ENCODE data around the gene ZBTB4.

Gene ZBTB4

DNA sequence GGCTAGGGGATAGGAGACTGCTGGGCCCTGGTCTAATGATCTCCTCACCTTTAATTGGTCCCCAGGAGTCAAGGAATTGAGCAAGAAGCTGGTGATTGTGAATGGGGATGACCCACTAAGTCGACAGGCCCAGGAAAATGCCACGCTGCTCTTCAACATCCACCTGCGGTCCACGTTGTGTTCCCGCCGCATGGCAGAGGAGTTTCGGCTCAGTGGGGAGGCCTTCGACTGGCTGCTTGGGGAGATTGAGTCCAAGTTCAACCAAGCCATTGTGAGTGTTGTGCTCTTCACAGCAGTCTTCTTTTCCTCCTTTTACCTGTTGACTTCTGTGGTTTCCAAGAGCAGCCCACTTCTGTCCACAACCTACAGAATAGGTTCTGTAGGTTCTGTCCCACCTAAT is 24.1 kb upstream of the ZBTB4 start:
- TF ChIP-seq, protein P1, sequence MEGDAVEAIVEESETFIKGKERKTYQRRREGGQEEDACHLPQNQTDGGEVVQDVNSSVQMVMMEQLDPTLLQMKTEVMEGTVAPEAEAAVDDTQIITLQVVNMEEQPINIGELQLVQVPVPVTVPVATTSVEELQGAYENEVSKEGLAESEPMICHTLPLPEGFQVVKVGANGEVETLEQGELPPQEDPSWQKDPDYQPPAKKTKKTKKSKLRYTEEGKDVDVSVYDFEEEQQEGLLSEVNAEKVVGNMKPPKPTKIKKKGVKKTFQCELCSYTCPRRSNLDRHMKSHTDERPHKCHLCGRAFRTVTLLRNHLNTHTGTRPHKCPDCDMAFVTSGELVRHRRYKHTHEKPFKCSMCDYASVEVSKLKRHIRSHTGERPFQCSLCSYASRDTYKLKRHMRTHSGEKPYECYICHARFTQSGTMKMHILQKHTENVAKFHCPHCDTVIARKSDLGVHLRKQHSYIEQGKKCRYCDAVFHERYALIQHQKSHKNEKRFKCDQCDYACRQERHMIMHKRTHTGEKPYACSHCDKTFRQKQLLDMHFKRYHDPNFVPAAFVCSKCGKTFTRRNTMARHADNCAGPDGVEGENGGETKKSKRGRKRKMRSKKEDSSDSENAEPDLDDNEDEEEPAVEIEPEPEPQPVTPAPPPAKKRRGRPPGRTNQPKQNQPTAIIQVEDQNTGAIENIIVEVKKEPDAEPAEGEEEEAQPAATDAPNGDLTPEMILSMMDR (IDR thresholded peaks at IDR 0.05; ENCODE audit: borderline replicate concordance, control extremely low read depth, extremely low read depth, insufficient read depth, missing control alignments), result no peak
- no peak for DNase-seq (ENCODE audit: low spot score)

DNA sequence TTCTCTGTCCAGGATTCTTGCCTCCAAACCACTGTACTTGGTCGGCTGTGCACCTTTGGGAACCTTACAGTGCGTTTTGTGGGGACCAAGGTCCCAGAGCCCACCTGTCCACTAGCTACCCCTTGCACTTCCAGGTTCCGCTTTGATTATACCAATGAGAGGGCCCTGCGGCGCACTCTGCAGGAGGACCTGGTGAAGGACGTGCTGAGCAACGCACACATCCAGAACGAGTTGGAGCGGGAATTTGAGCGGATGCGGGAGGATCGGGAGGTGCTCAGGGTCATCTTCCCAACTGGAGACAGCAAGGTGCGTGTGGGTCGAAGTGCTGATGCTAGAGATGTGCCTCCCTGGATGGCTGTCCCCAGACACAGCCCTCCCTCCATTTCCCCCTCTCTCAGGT is 23.6 kb upstream of the ZBTB4 start:
- DNase-seq (ENCODE audit: low spot score), result no peak
- TF ChIP-seq, protein P1 (IDR thresholded peaks at IDR 0.05; ENCODE audit: borderline replicate concordance, control extremely low read depth, extremely low read depth, insufficient read depth, missing control alignments), result peak; percentile 9
- in situ Hi-C loops (cut with MboI; ENCODE audit: low sequenced_read_pairs, unreplicated experiment), result no loop called here

More for the DNA sequence above, 24.1 kb upstream of the ZBTB4 start:
- in situ Hi-C loops (cut with MboI; ENCODE audit: low sequenced_read_pairs, unreplicated experiment), result no loop called here

DNA sequence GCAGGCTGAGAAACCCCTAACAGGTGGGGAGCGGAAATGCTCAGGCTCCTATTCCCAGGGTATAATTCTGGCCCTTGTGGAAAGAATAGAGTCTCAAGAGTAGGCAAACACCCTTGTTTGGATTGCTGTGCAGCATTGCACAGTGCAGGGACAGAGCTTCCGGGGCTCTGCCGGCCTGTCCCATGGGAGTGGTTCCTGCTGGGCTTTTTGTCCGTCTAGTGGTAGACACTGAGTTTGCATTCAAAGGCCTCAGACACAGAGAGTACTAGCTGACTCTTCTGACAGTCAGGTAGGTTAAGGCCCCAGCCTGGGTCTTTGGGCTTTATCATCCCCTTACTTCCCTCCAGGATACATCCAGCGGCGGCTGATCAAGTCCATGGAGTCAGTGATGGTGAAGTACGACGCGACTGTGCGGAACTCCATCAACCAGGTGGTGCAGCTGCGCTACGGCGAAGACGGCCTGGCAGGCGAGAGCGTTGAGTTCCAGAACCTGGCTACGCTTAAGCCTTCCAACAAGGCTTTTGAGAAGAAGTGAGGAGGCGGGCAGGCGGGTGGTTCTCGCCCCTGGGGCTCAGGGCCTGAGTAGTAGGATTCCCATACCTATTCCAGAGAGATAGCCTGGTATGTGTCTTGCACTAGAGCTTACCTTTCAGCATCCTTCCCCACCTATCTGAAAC is 22.9 kb upstream of the ZBTB4 start:
- no peak for DNase-seq (ENCODE audit: low spot score)
- in situ Hi-C loops (cut with MboI; ENCODE audit: low sequenced_read_pairs, unreplicated experiment), result no loop called here
- TF ChIP-seq, protein P1 (IDR thresholded peaks at IDR 0.05; ENCODE audit: borderline replicate concordance, control extremely low read depth, extremely low read depth, insufficient read depth, missing control alignments), result no peak

DNA sequence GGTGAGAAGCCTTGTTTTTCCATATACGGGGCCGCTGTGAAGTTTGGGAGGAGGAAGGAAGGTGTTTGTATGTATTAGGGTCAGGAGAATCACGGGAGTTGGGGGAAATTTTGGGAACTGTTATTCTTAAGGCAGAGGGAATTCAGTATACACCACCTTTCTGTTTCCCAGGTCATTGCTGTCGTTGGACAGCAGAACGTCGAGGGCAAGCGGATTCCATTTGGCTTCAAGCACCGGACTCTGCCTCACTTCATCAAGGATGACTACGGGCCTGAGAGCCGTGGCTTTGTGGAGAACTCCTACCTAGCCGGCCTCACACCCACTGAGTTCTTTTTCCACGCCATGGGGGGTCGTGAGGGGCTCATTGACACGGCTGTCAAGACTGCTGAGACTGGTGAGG is 22.3 kb upstream of the ZBTB4 start:
- in situ Hi-C loops (cut with MboI; ENCODE audit: low sequenced_read_pairs, unreplicated experiment), result no loop called here
- no peak for DNase-seq (ENCODE audit: low spot score)
- TF ChIP-seq, protein P1 (IDR thresholded peaks at IDR 0.05; ENCODE audit: borderline replicate concordance, control extremely low read depth, extremely low read depth, insufficient read depth, missing control alignments), result no peak

DNA sequence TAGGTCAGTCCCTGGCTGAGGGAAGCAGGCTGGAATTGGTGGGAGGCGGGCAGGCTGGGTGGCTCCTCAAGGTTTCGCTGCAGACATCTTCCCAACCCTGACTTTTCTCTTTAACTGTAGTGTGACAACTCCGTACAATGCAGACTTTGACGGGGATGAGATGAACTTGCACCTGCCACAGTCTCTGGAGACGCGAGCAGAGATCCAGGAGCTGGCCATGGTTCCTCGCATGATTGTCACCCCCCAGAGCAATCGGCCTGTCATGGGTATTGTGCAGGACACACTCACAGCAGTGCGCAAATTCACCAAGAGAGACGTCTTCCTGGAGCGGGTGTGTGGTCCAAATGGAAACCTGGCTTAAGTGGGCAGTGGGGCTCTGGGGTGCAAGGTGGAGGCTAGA is 19.7 kb upstream of the ZBTB4 start:
- TF ChIP-seq, protein P1 (IDR thresholded peaks at IDR 0.05; ENCODE audit: borderline replicate concordance, control extremely low read depth, extremely low read depth, insufficient read depth, missing control alignments), result no peak
- in situ Hi-C loops (cut with MboI; ENCODE audit: low sequenced_read_pairs, unreplicated experiment), result no loop called here

DNA sequence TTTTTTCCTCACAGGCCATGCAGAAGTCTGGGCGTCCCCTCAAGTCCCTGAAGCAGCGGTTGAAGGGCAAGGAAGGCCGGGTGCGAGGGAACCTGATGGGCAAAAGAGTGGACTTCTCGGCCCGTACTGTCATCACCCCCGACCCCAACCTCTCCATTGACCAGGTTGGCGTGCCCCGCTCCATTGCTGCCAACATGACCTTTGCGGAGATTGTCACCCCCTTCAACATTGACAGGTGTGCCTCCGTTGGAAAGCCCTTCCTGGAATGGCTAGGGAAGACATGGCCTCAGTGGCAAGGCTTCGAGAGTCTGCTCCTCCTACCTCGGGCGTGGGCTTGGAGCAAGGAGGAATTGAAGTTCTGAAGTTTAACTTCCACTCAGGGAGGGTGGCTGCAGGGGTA is 18.2 kb upstream of the ZBTB4 start:
- in situ Hi-C loops (cut with MboI; ENCODE audit: low sequenced_read_pairs, unreplicated experiment), result no loop called here
- DNase-seq (ENCODE audit: low spot score), result no peak
- TF ChIP-seq, protein P1 (IDR thresholded peaks at IDR 0.05; ENCODE audit: borderline replicate concordance, control extremely low read depth, extremely low read depth, insufficient read depth, missing control alignments), result no peak

More for the DNA sequence above, 19.7 kb upstream of the ZBTB4 start:
- no peak for DNase-seq (ENCODE audit: low spot score)

Measured in GM13976 (cell line).